Fibroblast of the aortic adventitia (primary cell): Measurements from ENCODE around the gene FBXW9. TPM values are rescaled to one million over a fixed set of nuclear protein-coding genes. Genes with fewer than 3 reads are reported as not detected.

Experiments used
- DNase-seq: peaks from one replicate; pipeline ENCODE4 v3.0.0-alpha.2; 2010; ENCODE audit warnings: low read depth
- H3K4me3 ChIP-seq: 2 replicates; pipeline ENCODE4 v1.5.1; 2011; ENCODE audit warnings: low read depth, mild to moderate bottlenecking, control low read depth, low read length, moderate library complexity
- CTCF ChIP-seq: IDR thresholded peaks from 2 replicates; pipeline ENCODE4 v1.5.1; 2011; ENCODE audit warnings: mild to moderate bottlenecking, low read length, control low read depth, inconsistent platforms; ENCODE audit not compliant: insufficient read depth
- total RNA-seq: library from RNA; depleted of rRNA; stranded (reverse); fragments of >200 nt; gene quantifications from 2 replicates; pipeline ENCODE4 v1.2.3, GENCODE V29; 2012; ENCODE audit warnings: low replicate concordance

Gene FBXW9
- total RNA-seq, 1 donor = 8.9 TPM

GRCh38 chr19:12692960-12693359, 3.5 kb downstream of the FBXW9 start:
- no peak for TF ChIP-seq CTCF
- DNase-seq = no peak

GRCh38 chr19:12689581-12690216, 6.7 kb downstream of the FBXW9 start:
- no peak overlapping the region for H3K4me3 ChIP-seq
- TF ChIP-seq CTCF = no peak
- no peak for DNase-seq

More at GRCh38 chr19:12692960-12693359, 3.5 kb downstream of the FBXW9 start:
- H3K4me3 ChIP-seq = no peak overlapping the region

- DNase-seq = no peak
- no peak for TF ChIP-seq CTCF
- H3K4me3 ChIP-seq = no peak overlapping the region
These were observed 7.4 kb downstream of the FBXW9 start for GRCh38 chr19:12689012-12689411.

GRCh38 chr19:12687496-12688196, 8.8 kb downstream of the FBXW9 start, which contains the start of gene GNG14:
TSS of gene GNG14 (plus strand) at chr19:12687998. CDS start at chr19:12688049, 51 bp downstream.
- TF ChIP-seq CTCF = no peak
- DNase-seq = no peak
- H3K4me3 ChIP-seq = no peak within 1 kb of the TSS

- no peak for DNase-seq
- TF ChIP-seq CTCF = no peak
- H3K4me3 ChIP-seq = no peak overlapping the region
These were observed 10.6 kb downstream of the FBXW9 start for GRCh38 chr19:12685831-12686230.

- peak within 1 kb of the TSS; percentile 98 for H3K4me3 ChIP-seq
- peak; percentile 98 for DNase-seq
- peak; percentile 5 for TF ChIP-seq CTCF
These were observed 15.1 kb downstream of the FBXW9 start, which contains the start of gene DHPS for GRCh38 chr19:12681074-12681987. TSS of gene DHPS (minus strand) at chr19:12681880. CDS start at chr19:12681766, 114 bp downstream.
